ENCODE measurements around the gene COL2A1.

Gene COL2A1

GRCh38 chr12:48012070-48012469, 7.8 kb upstream of the COL2A1 start:
- no peak for DNase-seq (ENCODE audit: low spot score)

- no peak for DNase-seq (ENCODE audit: low spot score)
Measured at GRCh38 chr12:48010366-48010970, 6.2 kb upstream of the COL2A1 start.

GRCh38 chr12:48009471-48009870, 5.2 kb upstream of the COL2A1 start:
- DNase-seq (ENCODE audit: low spot score) = no peak

- no peak for DNase-seq (ENCODE audit: low spot score)
Measured at GRCh38 chr12:48008950-48009349, 4.7 kb upstream of the COL2A1 start.

- DNase-seq (ENCODE audit: low spot score) = no peak
Measured at GRCh38 chr12:48008349-48008748, 4.1 kb upstream of the COL2A1 start.

- no peak for DNase-seq (ENCODE audit: low spot score)
Measured at GRCh38 chr12:48007206-48007605, 2.9 kb upstream of the COL2A1 start.

- DNase-seq (ENCODE audit: low spot score) = no peak
Measured at GRCh38 chr12:48005750-48006021, 1.4 kb upstream of the COL2A1 start.

- no peak for DNase-seq (ENCODE audit: low spot score)
Measured at GRCh38 chr12:48005001-48005749, 899 bp upstream of the COL2A1 start.

- DNase-seq (ENCODE audit: low spot score) = no peak
Measured at GRCh38 chr12:48003226-48004052, 837 bp downstream of the COL2A1 start.

GRCh38 chr12:48002773-48003218, 1.5 kb downstream of the COL2A1 start:
- DNase-seq (ENCODE audit: low spot score) = peak; percentile 57

- DNase-seq (ENCODE audit: low spot score) = no peak
Measured at GRCh38 chr12:48002414-48002730, 1.9 kb downstream of the COL2A1 start.

- peak; percentile 73 for DNase-seq (ENCODE audit: low spot score)
Measured at GRCh38 chr12:48001505-48002413, 2.5 kb downstream of the COL2A1 start.

GRCh38 chr12:48000878-48001504, 3.3 kb downstream of the COL2A1 start:
- DNase-seq (ENCODE audit: low spot score) = peak; percentile 82

- DNase-seq (ENCODE audit: low spot score) = no peak
Measured at GRCh38 chr12:47999816-48000215, 4.5 kb downstream of the COL2A1 start.

- no peak for DNase-seq (ENCODE audit: low spot score)
Measured at GRCh38 chr12:47997321-47997720, 7.0 kb downstream of the COL2A1 start.

- DNase-seq (ENCODE audit: low spot score) = no peak
Measured at GRCh38 chr12:47995981-47996401, 8.3 kb downstream of the COL2A1 start.

GRCh38 chr12:47993491-47993890, 10.8 kb downstream of the COL2A1 start:
- DNase-seq (ENCODE audit: low spot score) = no peak

- DNase-seq (ENCODE audit: low spot score) = no peak
Measured at GRCh38 chr12:47992776-47993175, 11.5 kb downstream of the COL2A1 start.

- no peak for DNase-seq (ENCODE audit: low spot score)
Measured at GRCh38 chr12:47991106-47992061, 12.9 kb downstream of the COL2A1 start.

- DNase-seq (ENCODE audit: low spot score) = no peak
Measured at GRCh38 chr12:47990351-47991105, 13.7 kb downstream of the COL2A1 start.
